ENCODE measurements around the gene BABAM2. TPM values are rescaled to one million over a fixed set of nuclear protein-coding genes. Genes with fewer than 3 reads are reported as not detected.

Gene BABAM2
- total RNA-seq, 1 donor = 42.0 TPM

- Histone ChIP-seq H2AFZ (ENCODE audit: low read length) (no peak overlapping the region), H3K79me2 (ENCODE audit: insufficient read depth, low read length) (no peaks in the 10 kb centered on the region), H3K4me1 (ENCODE audit: insufficient read depth, low read length) (peaks cover 4% of the 10 kb centered on the region), H3K9me3 (ENCODE audit: low read depth, low read length) (no peaks in the 10 kb centered on the region), H3K27ac (ENCODE audit: low read depth, low read length) (no peak overlapping the region), H3K27me3 (ENCODE audit: insufficient read depth, low read length) (no peaks in the 10 kb centered on the region), H3K4me3 (ENCODE audit: insufficient read depth, low read length) (no peak overlapping the region), H3K4me2 (ENCODE audit: insufficient read depth, low read length) (no peak overlapping the region), H4K20me1 (ENCODE audit: insufficient read depth, low read length) (no peaks in the 10 kb centered on the region), H3K36me3 (ENCODE audit: insufficient read depth, low read length) (no peaks in the 10 kb centered on the region)
- DNase-seq (ENCODE audit: insufficient read length, low spot score, missing footprints) = no peak
- TF ChIP-seq, protein P1, sequence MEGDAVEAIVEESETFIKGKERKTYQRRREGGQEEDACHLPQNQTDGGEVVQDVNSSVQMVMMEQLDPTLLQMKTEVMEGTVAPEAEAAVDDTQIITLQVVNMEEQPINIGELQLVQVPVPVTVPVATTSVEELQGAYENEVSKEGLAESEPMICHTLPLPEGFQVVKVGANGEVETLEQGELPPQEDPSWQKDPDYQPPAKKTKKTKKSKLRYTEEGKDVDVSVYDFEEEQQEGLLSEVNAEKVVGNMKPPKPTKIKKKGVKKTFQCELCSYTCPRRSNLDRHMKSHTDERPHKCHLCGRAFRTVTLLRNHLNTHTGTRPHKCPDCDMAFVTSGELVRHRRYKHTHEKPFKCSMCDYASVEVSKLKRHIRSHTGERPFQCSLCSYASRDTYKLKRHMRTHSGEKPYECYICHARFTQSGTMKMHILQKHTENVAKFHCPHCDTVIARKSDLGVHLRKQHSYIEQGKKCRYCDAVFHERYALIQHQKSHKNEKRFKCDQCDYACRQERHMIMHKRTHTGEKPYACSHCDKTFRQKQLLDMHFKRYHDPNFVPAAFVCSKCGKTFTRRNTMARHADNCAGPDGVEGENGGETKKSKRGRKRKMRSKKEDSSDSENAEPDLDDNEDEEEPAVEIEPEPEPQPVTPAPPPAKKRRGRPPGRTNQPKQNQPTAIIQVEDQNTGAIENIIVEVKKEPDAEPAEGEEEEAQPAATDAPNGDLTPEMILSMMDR (IDR thresholded peaks at IDR 0.05; ENCODE audit: extremely low read depth, low read depth, low read length) = no peak
Observed at GRCh38 chr2:28373854-28374253, 483.3 kb downstream of the BABAM2 start.

- no peaks in the 10 kb centered on the region for H3K79me2 ChIP-seq (ENCODE audit: insufficient read depth, low read length)
- no peak overlapping the region for H3K27ac ChIP-seq (ENCODE audit: low read depth, low read length)
- H3K4me1 ChIP-seq (ENCODE audit: insufficient read depth, low read length) = peaks cover 4% of the 10 kb centered on the region
- no peaks in the 10 kb centered on the region for H4K20me1 ChIP-seq (ENCODE audit: insufficient read depth, low read length)
- DNase-seq (ENCODE audit: insufficient read length, low spot score, missing footprints) = no peak
- H3K27me3 ChIP-seq (ENCODE audit: insufficient read depth, low read length) = no peaks in the 10 kb centered on the region
- H3K4me3 ChIP-seq (ENCODE audit: insufficient read depth, low read length) = no peak overlapping the region
- no peaks in the 10 kb centered on the region for H3K36me3 ChIP-seq (ENCODE audit: insufficient read depth, low read length)
- no peaks in the 10 kb centered on the region for H3K9me3 ChIP-seq (ENCODE audit: low read depth, low read length)
- H3K4me2 ChIP-seq (ENCODE audit: insufficient read depth, low read length) = no peak overlapping the region
- TF ChIP-seq, protein P1 (IDR thresholded peaks at IDR 0.05; ENCODE audit: extremely low read depth, low read depth, low read length) = no peak
- no peak overlapping the region for H2AFZ ChIP-seq (ENCODE audit: low read length)
Observed at GRCh38 chr2:28374331-28374730, 483.8 kb downstream of the BABAM2 start.

GRCh38 chr2:28375236-28375635 is 484.7 kb downstream of the BABAM2 start:
- Histone ChIP-seq H3K36me3 (ENCODE audit: insufficient read depth, low read length) (no peaks in the 10 kb centered on the region), H3K79me2 (ENCODE audit: insufficient read depth, low read length) (no peaks in the 10 kb centered on the region), H3K4me3 (ENCODE audit: insufficient read depth, low read length) (no peak overlapping the region), H3K9me3 (ENCODE audit: low read depth, low read length) (no peaks in the 10 kb centered on the region), H3K4me2 (ENCODE audit: insufficient read depth, low read length) (no peak overlapping the region), H3K27ac (ENCODE audit: low read depth, low read length) (no peak overlapping the region), H2AFZ (ENCODE audit: low read length) (no peak overlapping the region), H3K4me1 (ENCODE audit: insufficient read depth, low read length) (peaks cover 4% of the 10 kb centered on the region), H3K27me3 (ENCODE audit: insufficient read depth, low read length) (no peaks in the 10 kb centered on the region), H4K20me1 (ENCODE audit: insufficient read depth, low read length) (no peaks in the 10 kb centered on the region)
- no peak for DNase-seq (ENCODE audit: insufficient read length, low spot score, missing footprints)
- TF ChIP-seq, protein P1 (IDR thresholded peaks at IDR 0.05; ENCODE audit: extremely low read depth, low read depth, low read length) = no peak

DNA sequence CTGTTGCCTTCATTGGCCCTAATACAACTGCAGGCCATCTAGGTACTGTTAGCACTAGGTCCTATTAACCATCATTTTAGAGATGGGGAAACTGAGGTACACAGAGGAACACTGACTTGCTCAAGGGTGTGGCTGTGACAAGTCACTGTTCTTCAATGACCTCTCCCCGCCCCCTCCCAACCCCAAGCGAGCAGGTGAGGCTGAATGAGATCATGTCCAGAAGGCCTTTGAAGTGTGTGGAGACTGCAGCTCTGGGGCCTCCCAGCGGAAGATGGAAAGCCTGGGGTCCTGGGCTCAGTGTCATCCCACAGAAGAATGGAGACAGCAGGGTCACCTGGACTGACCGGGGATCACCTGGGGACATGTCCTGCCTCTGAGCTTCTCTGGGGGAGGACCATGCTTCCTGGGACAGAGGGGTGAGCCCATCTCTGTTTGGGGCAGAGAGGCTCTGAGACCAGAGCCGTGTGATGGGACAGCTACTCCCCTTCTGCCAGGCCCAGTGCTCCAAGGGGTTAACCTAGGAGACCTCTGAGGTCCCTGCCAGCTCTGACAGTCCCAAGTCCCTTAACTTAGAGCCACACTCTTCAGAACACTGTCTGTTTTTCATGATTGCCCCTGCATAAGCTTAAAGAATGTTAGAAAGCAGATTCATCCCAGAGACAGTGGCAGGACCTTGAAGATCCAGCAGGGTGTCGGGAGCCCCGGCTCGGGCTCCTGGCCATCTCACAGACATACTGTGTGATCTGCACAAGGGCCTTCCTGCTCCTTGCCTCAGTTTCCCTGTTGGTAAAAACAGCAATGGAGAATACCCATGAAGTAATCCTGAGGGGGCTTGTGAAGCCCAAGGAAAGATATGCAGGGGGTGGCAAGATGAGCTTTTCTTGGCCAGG is 485.5 kb downstream of the BABAM2 start:
- H3K27ac ChIP-seq (ENCODE audit: low read depth, low read length) = no peak overlapping the region
- no peaks in the 10 kb centered on the region for H4K20me1 ChIP-seq (ENCODE audit: insufficient read depth, low read length)
- no peaks in the 10 kb centered on the region for H3K4me1 ChIP-seq (ENCODE audit: insufficient read depth, low read length)
- no peak overlapping the region for H3K4me3 ChIP-seq (ENCODE audit: insufficient read depth, low read length)
- no peak overlapping the region for H2AFZ ChIP-seq (ENCODE audit: low read length)
- H3K27me3 ChIP-seq (ENCODE audit: insufficient read depth, low read length) = no peaks in the 10 kb centered on the region
- no peak overlapping the region for H3K4me2 ChIP-seq (ENCODE audit: insufficient read depth, low read length)
- TF ChIP-seq, protein P1 (IDR thresholded peaks at IDR 0.05; ENCODE audit: extremely low read depth, low read depth, low read length) = no peak
- H3K79me2 ChIP-seq (ENCODE audit: insufficient read depth, low read length) = no peaks in the 10 kb centered on the region
- no peaks in the 10 kb centered on the region for H3K9me3 ChIP-seq (ENCODE audit: low read depth, low read length)
- no peak for DNase-seq (ENCODE audit: insufficient read length, low spot score, missing footprints)
- H3K36me3 ChIP-seq (ENCODE audit: insufficient read depth, low read length) = no peaks in the 10 kb centered on the region

Data from osteoblast (primary cell).